Daoy (cell line): ENCODE measurements around the gene FGGY. TPM values are rescaled to one million over a fixed set of nuclear protein-coding genes. Genes with fewer than 3 reads are reported as not detected.
A peak's percentile ranks its signal among the peaks of the same experiment; 100 is the strongest.
"Not testable (repeated sequence)": the region's sequence is repeated elsewhere in the genome, so short reads cannot be mapped to it uniquely, and the experiment has no call there.

Source experiments
- DNase-seq: peaks from one replicate; pipeline ENCODE4 v3.0.0-alpha.2; 2015; ENCODE audit warnings: low read depth
- total RNA-seq: library from RNA; depleted of rRNA; stranded (reverse); fragments of >200 nt; shearing (Covaris generic); gene quantifications from 2 replicates; pipeline ENCODE4 v1.2.3, GENCODE V29; 2014

The FGGY gene
- total RNA-seq, 1 experiment from 2014 or later = 15.7 TPM

DNA sequence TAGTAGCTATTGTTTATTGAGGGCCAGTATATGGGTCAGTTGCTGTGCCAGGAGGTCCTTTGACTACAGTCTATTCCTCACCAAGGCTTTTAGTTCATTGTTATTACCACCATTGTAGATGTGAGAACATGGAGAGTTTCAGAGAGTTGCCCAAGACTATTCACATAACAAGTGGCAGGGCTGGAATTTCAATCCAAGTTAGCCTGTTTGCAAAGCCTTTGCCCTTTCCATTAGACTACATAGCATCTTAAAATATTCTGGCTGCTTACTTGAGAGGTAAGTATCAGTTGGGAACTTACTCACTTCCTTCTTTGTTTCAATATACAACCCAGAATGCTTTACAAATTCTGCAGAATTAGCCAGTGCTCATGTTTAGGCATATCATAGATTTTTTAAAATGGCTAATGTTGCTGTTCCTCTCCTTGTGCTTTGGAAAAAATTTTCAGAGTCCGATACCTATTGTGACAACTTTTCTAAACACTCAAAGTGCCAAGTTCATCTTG is 141.2 kb downstream of the FGGY start:
- no peak for DNase-seq

DNA sequence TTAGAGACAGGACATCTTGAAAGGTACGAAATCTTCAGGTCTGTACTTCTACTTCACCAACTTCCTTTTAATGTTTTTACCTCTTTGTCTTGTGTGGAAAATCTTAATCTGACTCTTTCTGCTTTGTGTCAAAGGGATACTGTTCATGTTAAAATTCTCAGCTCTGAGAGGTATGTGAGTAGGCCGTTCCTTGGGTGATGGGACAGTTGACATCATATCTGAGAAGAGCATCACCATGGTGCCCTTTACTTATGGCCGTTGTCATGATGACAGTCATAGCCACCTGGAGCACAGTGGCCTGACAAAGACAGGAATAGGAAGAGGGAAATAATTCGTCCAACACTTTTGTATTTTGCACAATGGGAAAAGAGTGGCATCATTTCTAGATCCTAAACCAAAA is 145.6 kb downstream of the FGGY start:
- DNase-seq = no peak

DNA sequence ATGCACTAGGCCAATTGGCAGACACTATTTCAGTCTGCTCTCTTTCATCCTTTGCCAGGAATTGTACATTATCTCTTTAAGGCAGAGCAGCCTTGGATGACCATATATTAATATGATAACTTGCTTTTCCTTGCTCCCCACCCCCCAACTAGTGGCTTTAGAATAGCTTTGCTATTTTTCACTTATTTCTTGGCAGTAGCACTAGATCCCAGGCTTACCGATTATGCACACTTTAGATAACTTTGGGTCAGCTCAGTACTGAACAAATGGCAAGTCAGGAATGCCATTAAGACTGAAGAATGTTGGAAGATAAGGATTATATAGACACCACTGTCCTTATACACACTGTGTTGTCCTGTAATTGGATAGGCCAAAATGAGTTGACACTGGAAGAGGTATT is 146.4 kb downstream of the FGGY start:
- no peak for DNase-seq

DNA sequence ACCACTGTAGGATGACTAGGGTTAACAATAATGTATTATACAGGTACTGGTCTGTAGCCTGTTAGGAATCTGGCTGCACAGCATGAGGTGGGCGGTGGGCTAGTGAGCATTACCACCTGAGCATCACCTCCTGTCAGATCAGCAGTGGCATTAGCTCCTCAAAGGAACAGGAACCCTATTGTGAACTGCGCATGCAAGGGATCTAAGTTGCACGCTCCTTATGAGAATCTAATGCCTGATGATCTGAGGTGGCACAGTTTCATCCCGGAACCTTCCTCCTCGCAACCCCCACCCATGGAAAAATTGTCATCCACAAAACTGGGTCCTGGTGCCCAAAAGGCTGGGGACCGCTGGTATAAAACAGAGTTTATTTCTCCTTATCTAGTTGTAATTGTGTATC is 147.6 kb downstream of the FGGY start:
- DNase-seq = no peak

DNA sequence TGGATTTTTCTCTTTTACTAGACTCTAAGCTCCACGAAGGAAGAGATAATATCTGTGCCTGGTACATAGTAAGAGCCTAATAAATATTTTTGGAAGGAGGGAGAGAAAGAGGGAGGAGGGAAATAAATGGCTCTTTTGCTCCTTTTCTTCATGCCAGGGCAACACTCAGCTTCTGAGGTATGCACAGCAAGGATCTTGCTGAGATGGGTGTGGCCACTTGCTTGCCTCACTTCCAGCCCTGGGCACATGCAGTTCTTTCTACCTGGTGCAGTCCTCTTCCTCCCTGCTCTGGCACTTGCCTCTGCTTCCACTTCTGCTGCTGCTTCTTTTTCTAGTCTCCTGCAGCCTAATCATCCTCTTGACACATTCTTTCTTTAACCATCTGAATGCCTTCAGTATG is 148.1 kb downstream of the FGGY start:
- DNase-seq = peak; percentile 48

DNA sequence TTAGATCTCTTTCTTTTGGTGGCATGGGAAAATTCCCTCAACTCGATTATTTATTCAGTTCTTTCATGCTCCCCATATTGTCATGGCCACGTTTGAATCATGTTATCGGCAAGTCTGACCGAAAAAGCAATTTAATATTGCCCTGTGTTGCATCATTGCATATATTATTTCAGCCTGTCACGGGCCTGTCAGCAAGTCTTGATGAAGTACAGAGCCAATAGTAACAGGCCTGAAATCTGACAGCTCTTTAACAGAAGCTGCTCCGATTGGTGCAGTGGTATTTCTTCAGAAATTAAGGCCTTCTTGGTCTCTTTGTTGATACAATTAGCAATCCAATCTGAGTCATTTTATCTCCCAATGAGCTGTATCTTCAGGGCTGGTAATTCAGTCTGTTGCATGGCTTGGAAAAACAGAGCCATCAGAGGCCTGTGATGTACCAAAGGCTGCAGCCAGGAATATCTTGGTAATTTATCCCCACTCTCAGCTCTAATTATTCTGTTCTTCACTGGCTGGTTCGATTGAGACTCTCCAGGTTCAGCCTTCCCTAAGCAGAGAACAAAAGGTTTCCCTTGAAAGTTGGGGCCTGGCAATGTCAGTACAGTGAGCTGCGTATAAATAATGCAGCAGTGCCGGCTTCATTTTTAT is 149.5 kb downstream of the FGGY start:
- peak; percentile 65 for DNase-seq

DNA sequence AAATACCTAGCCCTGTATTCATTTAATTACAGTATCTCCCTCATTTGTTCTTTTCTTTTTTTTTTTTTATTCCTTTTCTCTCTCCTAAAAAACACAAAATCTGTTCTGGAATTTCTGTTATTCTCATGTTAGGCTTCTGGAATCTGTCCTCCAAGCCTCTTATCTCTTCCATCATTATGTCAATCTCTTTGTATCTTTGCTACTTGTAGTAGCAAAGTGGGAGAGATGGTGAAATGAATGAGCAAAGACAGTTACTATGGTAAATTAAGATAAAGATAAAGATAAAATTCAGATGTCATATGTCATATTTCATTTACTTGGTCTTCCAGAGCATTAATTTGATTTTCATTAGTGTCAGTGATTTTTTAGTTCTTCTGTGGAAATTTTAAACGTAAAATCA is 155.1 kb downstream of the FGGY start:
- DNase-seq = no peak

DNA sequence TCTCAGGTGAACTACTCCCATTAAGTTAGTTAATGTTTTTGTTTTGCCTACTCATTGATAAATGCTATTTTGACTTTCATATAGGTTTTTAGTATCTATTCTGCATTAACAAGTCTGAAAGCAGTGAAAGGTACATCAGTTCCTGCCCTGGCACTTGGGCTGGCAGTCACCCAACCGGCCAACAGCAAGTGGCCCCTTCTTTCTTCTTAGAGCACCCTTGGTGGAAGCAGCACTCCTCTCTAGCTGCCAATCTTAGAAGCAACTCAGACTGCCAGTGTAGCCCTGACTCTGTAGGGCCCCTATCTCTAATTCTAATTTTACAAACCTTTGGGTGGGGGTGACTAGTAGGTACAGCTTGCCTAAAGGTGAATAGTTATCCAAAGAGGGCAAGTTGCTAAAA is 155.7 kb downstream of the FGGY start:
- DNase-seq = no peak

DNA sequence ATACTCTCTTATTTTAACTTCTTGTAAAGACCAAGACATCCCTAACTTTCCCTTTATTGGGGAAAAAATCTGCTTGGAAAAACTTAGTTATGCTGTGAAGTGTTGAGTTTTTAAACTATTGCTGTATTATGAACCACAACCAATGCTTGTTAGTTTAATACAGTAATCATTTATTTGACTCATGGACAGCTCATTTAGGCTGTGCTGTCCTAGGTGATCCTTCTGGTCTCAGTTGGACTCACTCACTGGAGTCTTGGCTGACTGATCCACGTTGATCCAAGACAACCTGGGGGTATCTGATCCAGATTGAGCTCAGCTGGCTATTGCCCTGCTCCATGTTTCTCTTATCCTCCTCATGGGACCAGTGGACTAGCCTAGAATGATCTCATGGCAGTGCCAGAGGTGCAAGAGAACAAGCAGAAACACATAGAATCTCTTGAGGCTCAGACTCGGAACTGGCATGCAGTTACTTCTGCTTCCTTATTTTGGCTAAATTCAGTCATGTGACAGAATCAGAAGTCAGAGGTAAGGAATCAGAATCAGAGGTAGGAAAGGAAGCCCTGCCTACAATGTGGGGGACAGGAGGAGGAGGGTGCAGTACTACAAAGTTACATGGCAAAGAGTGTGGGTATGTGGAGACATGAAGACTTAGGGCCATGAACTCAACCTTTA is 156.5 kb downstream of the FGGY start:
- no peak for DNase-seq

DNA sequence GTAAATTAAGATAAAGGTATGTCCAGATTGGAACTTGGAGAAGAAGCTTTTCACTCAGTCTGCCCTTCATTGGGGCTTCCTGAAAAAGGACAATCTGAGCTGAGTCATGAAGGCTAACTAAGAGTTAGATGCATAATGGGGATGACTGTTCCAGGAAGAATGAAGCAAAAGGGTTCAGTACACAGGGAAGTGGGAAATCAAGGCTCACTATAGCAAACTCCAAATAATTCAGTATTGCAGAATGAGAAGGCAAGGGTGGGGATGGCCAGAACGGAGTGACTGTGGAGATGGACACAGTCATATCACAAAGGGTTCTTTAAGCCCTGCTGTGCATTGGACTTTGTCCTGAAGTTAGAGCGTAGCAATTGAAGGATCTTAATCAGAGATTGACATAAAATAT is 158.3 kb downstream of the FGGY start:
- DNase-seq = peak; percentile 63

DNA sequence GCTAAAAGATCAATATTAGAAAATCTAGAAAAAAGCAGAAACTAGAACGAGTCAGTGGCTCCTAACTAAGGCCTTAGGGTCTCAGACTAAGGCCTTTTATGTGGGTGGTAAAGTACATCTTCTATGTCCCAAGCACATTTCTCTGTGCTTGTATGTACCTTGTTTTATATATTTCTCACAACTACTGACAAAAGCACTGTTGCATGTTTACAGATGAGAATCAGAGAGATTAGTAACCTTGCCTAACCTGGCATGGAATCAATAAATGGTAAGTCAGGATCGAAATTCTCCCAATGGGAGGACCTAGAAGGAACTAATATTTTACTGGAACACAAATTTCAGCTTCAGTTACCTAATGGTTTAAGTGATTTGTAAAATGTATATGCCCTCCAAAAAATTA is 160.9 kb downstream of the FGGY start:
- no peak for DNase-seq

DNA sequence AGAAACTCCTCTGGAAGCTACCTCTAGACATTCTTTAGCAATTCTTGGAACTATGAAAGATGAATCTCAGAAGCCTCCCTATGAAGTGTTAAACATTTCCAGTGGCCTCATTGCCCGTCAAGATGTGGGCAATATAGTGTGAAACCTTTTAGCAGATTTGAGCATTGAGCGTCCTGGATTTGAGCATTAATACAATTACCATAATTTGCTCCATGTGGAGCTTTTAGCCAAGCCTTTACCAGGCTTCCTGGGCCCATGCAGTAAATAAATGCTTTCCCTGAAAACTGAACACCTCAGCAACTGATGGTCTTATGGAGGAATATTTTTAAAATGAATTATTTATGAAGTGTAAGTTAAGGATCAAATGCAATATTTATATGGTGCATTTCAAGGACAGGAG is 162.0 kb downstream of the FGGY start:
- DNase-seq = no peak

DNA sequence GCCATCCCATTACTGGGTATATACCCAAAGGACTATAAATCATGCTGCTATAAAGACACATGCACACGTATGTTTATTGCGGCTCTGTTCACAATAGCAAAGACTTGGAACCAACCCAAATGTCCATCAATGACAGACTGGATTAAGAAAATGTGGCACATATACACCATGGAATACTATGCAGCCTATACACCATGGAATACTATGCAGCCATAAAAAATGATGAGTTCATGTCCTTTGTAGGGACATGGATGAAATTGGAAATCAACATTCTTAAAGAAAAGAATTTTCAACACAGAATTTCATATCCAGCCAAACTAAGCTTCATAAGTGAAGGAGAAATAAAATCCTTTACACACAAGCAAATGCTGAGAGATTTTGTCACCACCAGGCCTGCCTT is 166.0 kb downstream of the FGGY start:
- DNase-seq = not testable (repeated sequence)

DNA sequence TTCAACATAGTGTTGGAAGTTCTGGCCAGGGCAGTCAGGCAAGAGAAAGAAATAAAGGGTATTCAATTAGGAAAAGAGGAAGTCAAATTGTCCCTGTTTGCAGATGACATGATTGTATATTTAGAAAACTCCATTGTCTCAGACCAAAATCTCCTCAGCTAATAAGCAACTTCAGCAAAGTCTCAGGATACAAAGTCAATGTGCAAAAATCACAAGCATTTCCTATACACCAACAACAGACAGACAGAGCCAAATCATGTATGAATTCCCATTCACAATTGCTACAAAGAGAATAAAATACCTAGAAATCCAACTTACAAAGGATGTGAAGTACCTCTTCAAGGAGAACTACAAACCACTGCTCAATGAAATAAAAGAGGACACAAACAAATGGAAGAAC is 168.6 kb downstream of the FGGY start:
- not testable (repeated sequence) for DNase-seq

DNA sequence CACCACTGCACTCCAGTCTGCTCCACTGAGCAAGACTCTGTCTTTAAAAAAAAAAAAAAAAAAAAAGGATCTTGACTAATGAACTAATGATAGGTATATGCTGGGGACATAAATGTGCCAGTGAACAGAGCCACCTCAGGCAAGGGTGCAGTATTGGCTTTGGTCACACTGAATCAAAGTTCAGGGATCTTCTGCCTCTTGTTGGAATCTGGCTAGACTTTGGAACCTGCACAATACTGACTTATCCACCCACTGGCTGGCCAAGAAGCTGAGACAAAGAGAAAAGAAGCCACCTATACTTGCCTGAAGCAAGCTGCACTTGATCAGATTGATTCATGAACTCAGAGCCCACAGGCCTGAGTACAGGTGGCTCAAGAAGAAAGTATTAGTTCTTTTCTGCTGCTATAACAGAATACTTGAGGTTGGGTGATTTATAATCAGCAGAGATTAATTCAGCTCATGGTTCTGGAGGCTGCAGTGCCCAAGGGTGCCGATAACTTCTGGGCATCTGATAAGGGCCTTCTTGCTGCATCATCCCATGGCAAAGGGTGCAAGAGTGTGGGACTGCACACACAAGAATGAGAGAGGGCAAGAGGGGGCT is 172.0 kb downstream of the FGGY start:
- no peak for DNase-seq

DNA sequence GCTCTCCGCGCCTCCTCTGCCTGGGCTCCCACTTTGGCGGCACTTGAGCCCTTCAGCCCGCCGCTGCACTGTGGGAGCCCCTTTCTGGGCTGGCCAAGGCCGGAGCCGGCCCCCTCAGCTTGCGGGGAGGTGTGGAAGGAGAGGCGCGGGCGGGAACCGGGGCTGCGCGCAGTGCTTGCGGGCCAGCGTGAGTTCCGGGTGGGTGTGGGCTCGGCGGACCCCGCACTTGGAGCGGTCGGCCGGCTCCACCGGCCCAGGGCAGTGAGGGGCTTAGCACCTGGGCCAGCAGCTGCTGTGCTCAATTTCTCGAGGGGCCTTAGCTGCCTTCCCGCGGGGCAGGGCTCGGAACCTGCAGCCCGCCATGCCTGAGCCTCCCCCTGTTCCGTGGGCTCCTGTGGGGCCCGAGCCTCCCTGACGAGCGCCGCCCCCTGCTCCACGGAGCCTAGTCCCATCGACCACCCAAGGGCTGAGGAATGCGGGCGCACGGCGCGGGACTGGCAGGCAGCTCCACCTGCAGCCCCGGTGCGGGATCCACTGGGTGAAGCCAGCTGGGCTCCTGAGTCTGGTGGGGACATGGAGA is 175.2 kb downstream of the FGGY start:
- not testable (repeated sequence) for DNase-seq

DNA sequence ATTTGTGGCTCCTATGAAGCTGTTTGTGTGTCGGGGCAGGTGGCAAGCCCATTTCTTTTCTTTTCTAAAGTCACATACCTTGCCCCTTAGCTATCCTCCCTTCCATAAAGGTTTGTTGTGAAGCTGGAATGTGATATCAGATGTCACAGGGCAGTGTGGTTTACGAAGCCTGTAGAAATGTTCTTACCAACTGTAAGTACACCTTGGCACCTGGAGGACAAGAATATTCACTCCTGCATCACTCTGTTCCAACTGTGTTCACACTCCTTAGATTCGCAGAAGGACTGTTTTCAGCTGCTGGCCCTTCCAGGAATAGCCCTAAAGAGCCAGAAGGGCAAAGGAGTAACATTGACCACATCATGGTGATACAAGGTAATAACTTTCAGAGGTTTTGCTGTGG is 176.9 kb downstream of the FGGY start:
- no peak for DNase-seq

DNA sequence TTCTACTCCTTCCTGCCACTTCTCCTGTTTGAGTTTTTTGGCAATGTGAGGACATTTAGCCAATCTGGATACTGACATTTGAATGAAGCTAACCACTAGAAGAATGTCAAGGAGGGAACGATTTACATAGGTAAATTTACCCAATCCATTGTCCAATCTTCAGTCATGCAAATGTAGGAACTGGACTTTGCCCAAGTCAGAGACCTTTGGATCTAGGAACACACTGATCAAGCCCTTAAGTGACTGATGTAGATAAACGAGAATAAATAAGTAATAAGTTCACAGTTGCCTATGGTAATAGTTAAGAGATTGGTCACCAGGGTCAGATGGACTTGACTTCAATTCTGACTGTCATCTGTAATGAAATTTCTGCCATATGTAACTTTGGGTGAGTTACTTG is 177.6 kb downstream of the FGGY start:
- DNase-seq = no peak

DNA sequence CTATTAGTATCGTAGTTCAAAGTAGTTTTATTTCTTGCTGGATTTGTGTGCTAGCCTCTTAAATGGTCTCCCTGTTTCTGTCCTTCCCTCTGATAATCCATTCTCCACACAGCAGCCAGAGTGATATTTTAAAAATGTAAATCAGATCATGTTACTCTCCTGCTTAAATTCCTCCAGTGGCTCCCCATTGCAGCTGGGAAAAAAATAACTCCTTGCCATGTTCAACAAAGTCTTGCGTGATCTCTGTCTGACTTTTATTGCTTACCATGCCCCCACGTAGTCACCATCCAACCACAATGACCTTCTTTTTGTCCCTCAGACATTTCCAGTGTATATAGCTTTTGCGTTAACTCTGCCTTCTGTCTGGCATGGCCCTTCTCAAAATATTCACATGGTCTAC is 178.8 kb downstream of the FGGY start:
- DNase-seq = no peak

DNA sequence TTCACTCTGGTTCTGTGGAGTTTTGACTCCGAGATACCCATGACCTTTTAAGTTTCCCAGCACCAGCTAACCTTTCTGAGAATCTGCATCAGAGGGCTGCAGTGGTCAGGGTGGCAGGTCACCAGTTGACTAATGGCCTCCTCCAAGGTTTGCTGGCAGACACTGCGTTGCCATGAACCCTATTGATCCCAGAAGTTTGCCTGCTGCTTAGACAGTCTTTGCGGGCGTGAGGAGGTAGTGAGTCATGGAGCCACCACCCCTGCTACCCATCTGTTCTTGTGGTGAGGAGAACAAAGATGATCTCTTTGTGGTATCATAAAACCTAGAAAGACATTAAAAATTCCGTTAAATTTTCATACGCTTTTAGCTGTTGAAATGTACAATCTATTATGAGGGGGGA is 180.4 kb downstream of the FGGY start:
- peak; percentile 84 for DNase-seq

DNA sequence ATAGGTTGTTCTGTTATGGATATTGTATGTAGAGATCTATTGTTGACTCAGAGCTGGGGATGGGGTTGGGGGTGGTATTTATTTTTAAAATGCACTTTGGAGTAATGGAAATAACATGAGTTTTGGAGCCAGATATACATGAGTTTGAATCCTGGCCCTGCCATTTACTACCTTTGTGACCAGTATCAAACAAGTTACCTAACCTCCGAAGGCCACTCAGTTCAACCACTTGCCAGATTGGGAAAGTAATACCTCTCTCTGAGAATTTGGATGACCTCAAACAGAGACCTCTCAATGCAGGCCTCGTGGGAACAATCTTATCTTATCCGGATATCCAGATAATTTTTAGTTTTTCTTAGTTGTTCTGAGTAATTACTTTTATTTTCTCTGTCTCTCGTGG is 181.0 kb downstream of the FGGY start:
- no peak for DNase-seq

DNA sequence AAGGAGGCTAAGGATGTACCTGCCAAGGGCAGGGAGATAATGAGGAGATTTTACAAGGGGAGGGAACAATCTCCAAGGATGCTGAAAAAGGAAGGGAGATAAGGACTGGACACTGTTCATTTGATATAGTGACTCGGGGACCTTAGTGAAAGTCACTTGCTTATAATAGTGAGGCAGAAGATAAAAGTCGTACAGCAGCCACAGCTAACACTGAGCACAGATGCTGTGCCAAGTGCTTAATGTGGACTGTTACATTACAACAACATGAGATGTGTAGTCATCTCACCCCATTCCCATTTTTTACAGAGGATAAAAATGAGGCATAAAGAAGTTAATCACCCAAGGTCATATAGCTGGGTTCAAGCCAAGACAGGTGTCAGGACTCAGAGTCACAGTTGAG is 181.9 kb downstream of the FGGY start:
- DNase-seq = no peak
